ENCODE measurements around the gene KDM4C. TPM values are rescaled to one million over a fixed set of nuclear protein-coding genes. Genes with fewer than 3 reads are reported as not detected.

Gene KDM4C
- total RNA-seq, 1 donor from 2014 or later: 14.2 TPM

GRCh38 chr9:7033076-7034045 lies 275.6 kb downstream of the KDM4C start:
- intact Hi-C loops (cut with DNase I): no loop called here
- ATAC-seq (ENCODE audit: poor library complexity): peak; percentile 12

DNA sequence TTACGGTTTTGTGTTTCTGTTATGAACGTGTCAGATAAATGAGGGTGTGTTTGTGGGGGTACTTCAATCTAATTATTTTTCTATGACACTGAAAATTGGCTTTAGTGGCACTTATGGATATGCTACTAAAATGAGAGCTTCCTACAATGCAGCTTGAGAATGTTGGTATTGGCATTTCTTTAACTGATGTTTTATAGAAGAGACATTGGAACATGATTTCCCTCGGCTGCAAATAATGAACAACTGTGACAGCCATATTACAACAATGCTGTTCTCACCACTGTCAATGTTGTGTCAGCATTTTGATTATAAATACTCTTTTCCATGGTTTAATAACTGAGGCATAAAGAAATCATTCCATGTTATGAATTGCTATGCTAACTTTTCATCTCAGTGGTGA lies 279.4 kb downstream of the KDM4C start:
- intact Hi-C loops (cut with DNase I): no loop called here
- DNase-seq (no peak), ATAC-seq (ENCODE audit: poor library complexity) (no peak)

More at GRCh38 chr9:7033076-7034045, 275.6 kb downstream of the KDM4C start:
- no peak for DNase-seq

- DNase-seq: no peak
- no peak for ATAC-seq (ENCODE audit: poor library complexity)
- intact Hi-C loops (cut with DNase I): no loop called here
These were observed 284.4 kb downstream of the KDM4C start for GRCh38 chr9:7042124-7042523.

DNA sequence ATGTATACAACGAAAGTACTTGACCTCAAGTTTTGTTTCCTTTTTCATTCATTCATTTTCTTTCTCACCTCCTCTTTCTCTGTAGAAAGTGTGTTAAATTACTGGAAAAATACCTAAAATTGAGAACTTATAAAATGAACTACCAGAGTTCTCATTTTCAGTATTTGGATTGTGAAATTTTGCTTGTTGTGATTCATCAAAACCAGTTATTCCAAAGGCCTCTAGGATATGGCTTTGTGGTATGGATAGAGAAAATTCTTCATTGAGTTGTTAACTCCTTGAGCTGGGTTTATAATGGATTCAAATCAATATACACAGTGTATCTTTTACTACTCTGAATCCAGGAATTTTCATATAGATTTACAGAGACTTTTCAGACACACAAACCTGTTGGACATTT lies 287.6 kb downstream of the KDM4C start:
- intact Hi-C loops (cut with DNase I): no loop called here
- ATAC-seq (ENCODE audit: poor library complexity): no peak
- DNase-seq: no peak

DNA sequence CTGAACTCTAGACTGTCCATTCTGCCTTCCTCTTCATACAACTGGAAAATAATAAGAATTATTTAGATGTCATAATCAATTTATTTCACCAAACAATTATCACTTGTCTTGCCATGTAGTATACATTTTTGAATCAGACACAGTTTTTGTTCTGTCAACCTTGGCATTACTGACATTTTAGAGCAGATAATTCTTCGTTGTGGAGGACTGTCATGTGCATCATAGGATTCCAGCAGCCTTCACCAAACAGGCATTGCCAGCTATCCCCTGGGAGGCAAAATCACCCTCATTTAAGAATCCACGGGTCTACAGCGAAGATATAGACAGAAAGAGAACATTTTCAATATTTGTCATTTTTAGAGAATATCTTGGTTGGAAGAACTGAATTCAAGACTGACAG lies 293.9 kb downstream of the KDM4C start:
- DNase-seq: no peak
- intact Hi-C loops (cut with DNase I): no loop called here
- no peak for ATAC-seq (ENCODE audit: poor library complexity)

GRCh38 chr9:7053903-7054302 lies 296.1 kb downstream of the KDM4C start:
- intact Hi-C loops (cut with DNase I): no loop called here
- no peak for DNase-seq
- no peak for ATAC-seq (ENCODE audit: poor library complexity)

DNA sequence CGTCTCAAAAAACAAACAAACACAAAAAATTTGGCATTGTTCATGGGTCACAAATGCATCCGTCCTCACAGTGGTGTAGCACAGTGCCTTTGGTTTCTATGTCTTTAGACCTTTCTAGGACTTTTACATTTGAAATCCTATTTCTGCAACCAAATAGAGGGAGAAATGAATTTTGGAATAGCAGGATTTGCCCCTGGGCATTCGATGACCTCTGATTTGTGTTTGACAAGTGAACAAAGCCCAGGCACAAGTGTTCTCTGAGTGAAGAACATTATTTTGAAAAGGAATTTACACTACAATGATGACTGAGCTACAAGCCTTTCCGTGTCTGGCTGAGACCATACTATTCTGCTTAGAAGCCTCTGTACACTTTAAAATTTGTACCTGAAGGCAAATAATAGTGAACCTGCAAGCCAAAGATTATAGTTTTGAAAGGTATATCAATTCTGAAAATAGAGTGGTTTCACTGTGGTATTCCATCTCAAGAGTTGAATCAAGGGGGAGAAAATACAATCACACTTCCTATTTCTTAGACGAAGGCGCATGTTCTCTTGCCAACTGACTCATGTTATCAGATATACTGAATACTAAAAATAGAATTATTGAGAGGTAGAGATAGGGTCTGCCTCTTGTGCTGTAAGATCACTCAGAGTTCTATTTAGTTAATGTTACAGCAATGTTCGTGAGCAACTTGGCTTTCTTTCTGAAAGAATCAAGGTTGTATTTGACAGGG lies 297.6 kb downstream of the KDM4C start:
- ATAC-seq (ENCODE audit: poor library complexity) (no peak), DNase-seq (no peak)
- intact Hi-C loops (cut with DNase I): no loop called here

DNA sequence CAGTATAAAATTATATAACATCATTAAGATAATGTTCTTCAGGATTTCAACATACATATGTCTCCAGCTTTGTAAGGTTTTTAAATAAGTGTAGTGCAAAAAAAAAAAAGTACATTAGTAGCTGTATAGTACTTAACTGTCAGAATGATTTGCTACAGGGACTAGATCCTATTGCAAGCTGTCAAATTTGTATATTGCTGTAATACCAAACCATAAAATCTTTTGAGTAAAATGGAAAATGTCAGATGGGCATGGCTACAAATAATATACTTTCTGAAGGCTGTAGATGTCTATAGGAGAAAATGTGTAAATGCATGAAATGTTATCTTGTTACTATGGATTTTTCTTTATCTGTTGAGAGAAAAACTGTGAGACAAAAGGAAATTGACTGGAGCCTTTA lies 298.5 kb downstream of the KDM4C start:
- DNase-seq (no peak), ATAC-seq (ENCODE audit: poor library complexity) (no peak)
- intact Hi-C loops (cut with DNase I): no loop called here

DNA sequence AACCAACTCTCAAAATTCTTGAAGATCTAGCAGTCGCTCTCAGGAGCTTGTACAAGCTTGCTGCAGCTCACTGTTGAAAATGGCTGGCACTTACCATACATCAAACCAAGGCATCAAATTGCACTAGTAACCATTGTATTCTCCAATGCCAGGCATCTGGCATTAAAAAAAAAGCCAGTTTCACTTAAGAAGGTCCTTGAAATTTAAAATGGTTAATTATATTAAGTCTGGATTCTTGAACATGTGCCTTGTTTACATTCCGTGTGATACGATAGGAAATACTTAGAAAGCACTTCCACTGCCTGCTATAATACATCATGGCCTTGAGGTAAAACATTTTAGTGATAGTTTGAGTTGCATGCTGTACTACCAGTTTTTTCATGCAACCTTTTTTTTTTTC lies 300.7 kb downstream of the KDM4C start:
- no peak for DNase-seq
- intact Hi-C loops (cut with DNase I): no loop called here
- no peak for ATAC-seq (ENCODE audit: poor library complexity)

- intact Hi-C loops (cut with DNase I): no loop called here
- DNase-seq: no peak
- no peak for ATAC-seq (ENCODE audit: poor library complexity)
These were observed 309.4 kb downstream of the KDM4C start for GRCh38 chr9:7067169-7067568.

GRCh38 chr9:7071916-7072315 lies 314.1 kb downstream of the KDM4C start:
- no peak for ATAC-seq (ENCODE audit: poor library complexity)
- intact Hi-C loops (cut with DNase I): no loop called here

DNA sequence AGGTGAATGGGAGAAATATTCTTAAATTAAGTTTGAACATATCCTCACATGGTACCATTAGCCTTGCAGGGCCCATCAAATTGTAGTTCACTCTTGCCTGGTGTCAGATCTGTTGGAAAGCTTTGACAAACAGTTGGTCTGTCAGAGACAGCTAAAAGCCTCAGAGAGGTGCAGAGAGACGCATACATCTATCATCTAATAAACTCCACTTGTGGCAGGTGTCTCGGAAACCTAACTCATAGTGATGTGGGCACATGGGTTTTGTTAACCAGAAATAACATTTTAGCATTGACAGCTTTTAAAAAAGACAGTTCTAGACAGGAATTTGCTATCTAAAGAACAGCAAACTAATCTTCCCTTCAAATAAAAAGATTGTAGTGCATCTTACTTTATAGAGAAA lies 315.9 kb downstream of the KDM4C start:
- DNase-seq: no peak
- intact Hi-C loops (cut with DNase I): no loop called here
- no peak for ATAC-seq (ENCODE audit: poor library complexity)

More at GRCh38 chr9:7071916-7072315, 314.1 kb downstream of the KDM4C start:
- DNase-seq: no peak

GRCh38 chr9:7075154-7075553 lies 317.4 kb downstream of the KDM4C start:
- no peak for ATAC-seq (ENCODE audit: poor library complexity)

GRCh38 chr9:7079051-7079450 lies 321.3 kb downstream of the KDM4C start:
- no peak for DNase-seq
- peak; percentile 50 for ATAC-seq (ENCODE audit: poor library complexity)
- intact Hi-C loops (cut with DNase I): no loop called here

More at GRCh38 chr9:7075154-7075553, 317.4 kb downstream of the KDM4C start:
- intact Hi-C loops (cut with DNase I): no loop called here
- DNase-seq: no peak

GRCh38 chr9:7081065-7081600 lies 323.4 kb downstream of the KDM4C start:
- intact Hi-C loops (cut with DNase I): no loop called here
- DNase-seq: no peak
- ATAC-seq (ENCODE audit: poor library complexity): peak; percentile 78

- ATAC-seq (ENCODE audit: poor library complexity): no peak
- intact Hi-C loops (cut with DNase I): no loop called here
- no peak for DNase-seq
These were observed 325.4 kb downstream of the KDM4C start for GRCh38 chr9:7083192-7083591.

- intact Hi-C loops (cut with DNase I): no loop called here
- ATAC-seq (ENCODE audit: poor library complexity): no peak
These were observed 327.6 kb downstream of the KDM4C start for GRCh38 chr9:7085357-7085756.

DNA sequence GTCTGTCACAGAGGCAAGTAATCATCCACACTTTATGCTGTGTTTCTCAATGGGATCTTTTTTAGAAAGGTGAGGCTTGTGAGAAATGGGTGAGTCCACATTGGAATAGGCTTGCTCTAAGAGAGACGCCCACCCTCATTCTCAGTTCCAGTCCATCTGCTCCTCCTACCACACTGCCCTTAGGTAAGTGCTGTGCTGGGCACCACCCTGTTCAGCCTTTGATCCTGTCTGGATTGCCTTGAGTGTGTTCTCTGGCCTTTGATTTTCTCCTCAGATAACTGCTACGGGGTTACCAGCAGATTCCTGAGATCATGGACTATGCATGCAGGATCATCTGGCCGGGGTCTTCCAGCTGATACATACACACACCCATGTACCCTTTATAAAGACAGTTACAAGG lies 328.6 kb downstream of the KDM4C start:
- ATAC-seq (ENCODE audit: poor library complexity): no peak
- intact Hi-C loops (cut with DNase I): no loop called here

More at GRCh38 chr9:7085357-7085756, 327.6 kb downstream of the KDM4C start:
- no peak for DNase-seq

DNA sequence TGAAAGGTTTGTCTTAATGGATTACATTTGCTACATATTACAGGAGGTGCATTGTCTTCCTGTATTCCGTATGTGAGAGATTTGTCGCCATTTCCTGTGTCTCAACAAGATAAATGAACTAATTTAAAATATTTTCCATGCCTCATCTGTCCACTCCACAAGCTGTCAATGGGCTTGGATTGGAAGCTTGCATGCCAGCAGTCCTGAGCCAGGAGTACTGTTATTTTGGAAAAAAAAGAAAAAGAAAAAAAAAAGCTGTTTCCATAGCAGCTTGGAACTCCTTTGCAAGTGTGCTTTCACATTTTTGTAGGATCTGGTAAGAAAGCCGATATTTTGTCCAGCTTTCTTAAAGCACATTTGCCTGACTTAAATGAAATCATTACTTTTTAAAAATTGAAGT lies 330.8 kb downstream of the KDM4C start:
- intact Hi-C loops (cut with DNase I): no loop called here
- DNase-seq: no peak
- ATAC-seq (ENCODE audit: poor library complexity): peak; percentile 64

More for the DNA sequence above, 328.6 kb downstream of the KDM4C start:
- no peak for DNase-seq

All from Right ventricle myocardium superior (tissue), 1 donor.